Liver (tissue), 9 donors: Measurements from ENCODE around the gene MED15. TPM values are rescaled to one million over a fixed set of nuclear protein-coding genes. Genes with fewer than 3 reads are reported as not detected.

Source experiments
- DNase-seq: peaks from one replicate; pipeline ENCODE4 v3.0.0-alpha.2; 2017; ENCODE audit warnings: low spot score
- H3K27ac ChIP-seq, 2 donors: one replicate each; pipeline ENCODE4 v1.7.0; 2013; ENCODE audit warnings: inconsistent platforms in 2 of 2, low read length in 2 of 2, control low read depth in 1 of 2, low read depth in 1 of 2, mild to moderate bottlenecking in 1 of 2
- H3K27me3 ChIP-seq, 4 donors: one replicate each; pipeline versions ENCODE4 v1.6.1 to v1.7.0; 2013; ENCODE audit warnings: low read length in 3 of 4, inconsistent platforms in 1 of 4, mild to moderate bottlenecking in 1 of 4, moderate library complexity in 1 of 4; ENCODE audit not compliant: control insufficient read depth in 4 of 4, insufficient read depth in 4 of 4
- H3K36me3 ChIP-seq, 4 donors: one replicate each; pipeline versions ENCODE4 v1.6.1 to v1.7.0; 2013; ENCODE audit warnings: low read length in 3 of 4, mild to moderate bottlenecking in 3 of 4, low read depth in 1 of 4, moderate library complexity in 1 of 4; ENCODE audit not compliant: control insufficient read depth in 4 of 4, insufficient read depth in 3 of 4
- H3K4me1 ChIP-seq, 4 donors: one replicate each; pipeline versions ENCODE4 v1.6.1 to v1.7.0; 2013; ENCODE audit warnings: low read length in 3 of 4, mild to moderate bottlenecking in 3 of 4, moderate library complexity in 1 of 4; ENCODE audit not compliant: control insufficient read depth in 4 of 4, insufficient read depth in 4 of 4
- H3K4me3 ChIP-seq, 3 donors: one replicate each; pipeline versions ENCODE4 v1.6.1 to v1.7.0; 2013; ENCODE audit warnings: low read length in 3 of 3, control low read depth in 1 of 3, low read depth in 1 of 3, mild to moderate bottlenecking in 1 of 3
- H3K9ac ChIP-seq, 2 donors: one replicate each; pipeline ENCODE4 v1.7.0; 2013; ENCODE audit warnings: low read length in 2 of 2, mild to moderate bottlenecking in 2 of 2, moderate library complexity in 2 of 2, control low read depth in 1 of 2, low read depth in 1 of 2
- H3K9me3 ChIP-seq, 4 donors: one replicate each; pipeline versions ENCODE4 v1.6.1 to v1.7.0; 2013; ENCODE audit warnings: low read length in 3 of 4; ENCODE audit not compliant: control insufficient read depth in 4 of 4
- ATF3 ChIP-seq: IDR thresholded peaks from 2 replicates; pipeline ENCODE4 v1.6.1; 2016; ENCODE audit warnings: antibody characterized with exemption
- EGR1 ChIP-seq, 2 donors: IDR thresholded peaks; 2 replicates each; pipeline ENCODE4 v1.6.1; 2016 to 2018; ENCODE audit warnings: antibody characterized with exemption in 2 of 2, low read depth in 2 of 2
- FOXA2 ChIP-seq: IDR thresholded peaks from 2 replicates; pipeline ENCODE4 v1.6.1; 2016; ENCODE audit warnings: antibody characterized with exemption
- GABPA ChIP-seq, 2 donors: IDR thresholded peaks in 1 of 2; conservative IDR thresholded peaks in 1 of 2; 2 replicates each; pipeline ENCODE4 v1.6.1; 2016; ENCODE audit warnings: antibody characterized with exemption in 2 of 2, mild to moderate bottlenecking in 1 of 2, moderate library complexity in 1 of 2
- HNF4A ChIP-seq, 2 donors: conservative IDR thresholded peaks; 2 replicates each; pipeline ENCODE4 v1.6.1; 2016; ENCODE audit warnings: antibody characterized with exemption in 2 of 2, mild to moderate bottlenecking in 2 of 2
- HNF4G ChIP-seq: IDR thresholded peaks from 2 replicates; pipeline ENCODE4 v1.6.1; 2016; ENCODE audit warnings: antibody characterized with exemption
- JUND ChIP-seq, 2 donors: IDR thresholded peaks; 2 replicates each; pipeline ENCODE4 v1.6.1; 2016; ENCODE audit warnings: antibody characterized with exemption in 2 of 2
- NR2F2 ChIP-seq: IDR thresholded peaks from 2 replicates; pipeline ENCODE4 v1.6.1; 2016; ENCODE audit warnings: antibody characterized with exemption
- RAD21 ChIP-seq, 2 donors: IDR thresholded peaks; 2 replicates each; pipeline ENCODE4 v1.6.1; 2016; ENCODE audit warnings: antibody characterized with exemption in 2 of 2, mild to moderate bottlenecking in 2 of 2
- RXRA ChIP-seq, 2 donors: IDR thresholded peaks; 2 replicates each; pipeline ENCODE4 v1.6.1; 2017 to 2018; ENCODE audit warnings: antibody characterized with exemption in 2 of 2, mild to moderate bottlenecking in 1 of 2
- TAF1 ChIP-seq: conservative IDR thresholded peaks from 2 replicates; pipeline ENCODE4 v1.6.1; 2016; ENCODE audit warnings: antibody characterized with exemption, mild to moderate bottlenecking
- YY1 ChIP-seq: IDR thresholded peaks from 2 replicates; pipeline ENCODE4 v1.6.1; 2016; ENCODE audit warnings: antibody characterized with exemption, mild to moderate bottlenecking
- WGBS: extraction: QIAGEN DNeasy Blood & Tissue Kit; methylation state at CpG from one replicate; pipeline ENCODE4 v1.1.7; 2013; 5-methylcytosine and 5-hydroxymethylcytosine counted together
- polyA plus RNA-seq, 2 donors: library from polyadenylated mRNA; stranded (reverse) in 1 of 2; unstranded in 1 of 2; fragments of 200-250 nt in 1 of 2; fragments of >200 nt in 1 of 2; fragmentation: Nextera tagmentation in 1 of 2; extraction: Ambion mirVana in 1 of 2; gene quantifications; one replicate each; pipeline versions ENCODE4 v1.2.1 to v1.2.3, GENCODE V29; 2013 to 2015
- total RNA-seq, 2 donors: library from RNA; depleted of rRNA; stranded (reverse); fragments of >200 nt; gene quantifications; one replicate each; pipeline ENCODE4 v1.2.3, GENCODE V29; 2014
- TF ChIP-seq, protein P1 (sequence below): IDR thresholded peaks from 2 replicates; pipeline ENCODE4 v1.6.1; 2016; ENCODE audit warnings: antibody characterized with exemption
- TF ChIP-seq, protein P2 (sequence below): IDR thresholded peaks from 2 replicates; pipeline ENCODE4 v1.6.1; 2016; ENCODE audit warnings: antibody characterized with exemption, mild to moderate bottlenecking
- TF ChIP-seq, protein P3 (sequence below): fragments of 150-350 bp; IDR thresholded peaks from 2 replicates; pipeline ENCODE4 v1.5.1; 2017; ENCODE audit warnings: improper control_type of control experiment, low read depth, low read length; ENCODE audit not compliant: missing input control
- donor health status: healthy.
- donor health status: healthy.
- donor health status: healthy.
- donor health status: healthy.
- donor health status: healthy.

MED15 gene, protein sequence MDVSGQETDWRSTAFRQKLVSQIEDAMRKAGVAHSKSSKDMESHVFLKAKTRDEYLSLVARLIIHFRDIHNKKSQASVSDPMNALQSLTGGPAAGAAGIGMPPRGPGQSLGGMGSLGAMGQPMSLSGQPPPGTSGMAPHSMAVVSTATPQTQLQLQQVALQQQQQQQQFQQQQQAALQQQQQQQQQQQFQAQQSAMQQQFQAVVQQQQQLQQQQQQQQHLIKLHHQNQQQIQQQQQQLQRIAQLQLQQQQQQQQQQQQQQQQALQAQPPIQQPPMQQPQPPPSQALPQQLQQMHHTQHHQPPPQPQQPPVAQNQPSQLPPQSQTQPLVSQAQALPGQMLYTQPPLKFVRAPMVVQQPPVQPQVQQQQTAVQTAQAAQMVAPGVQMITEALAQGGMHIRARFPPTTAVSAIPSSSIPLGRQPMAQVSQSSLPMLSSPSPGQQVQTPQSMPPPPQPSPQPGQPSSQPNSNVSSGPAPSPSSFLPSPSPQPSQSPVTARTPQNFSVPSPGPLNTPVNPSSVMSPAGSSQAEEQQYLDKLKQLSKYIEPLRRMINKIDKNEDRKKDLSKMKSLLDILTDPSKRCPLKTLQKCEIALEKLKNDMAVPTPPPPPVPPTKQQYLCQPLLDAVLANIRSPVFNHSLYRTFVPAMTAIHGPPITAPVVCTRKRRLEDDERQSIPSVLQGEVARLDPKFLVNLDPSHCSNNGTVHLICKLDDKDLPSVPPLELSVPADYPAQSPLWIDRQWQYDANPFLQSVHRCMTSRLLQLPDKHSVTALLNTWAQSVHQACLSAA
- total RNA-seq (10 to 100 TPM; 19.4 to 28.0 TPM), polyA plus RNA-seq (10 to 100 TPM in 1 of 2 donors, 1 to 10 TPM in 1; 9.7 to 12.9 TPM)

GRCh38 chr22:20507253-20508066, at the start of gene MED15:
MED15 (plus strand) TSS chr22:20507610; CDS start chr22:20507679, 69 bp downstream.
- no peaks in the 10 kb centered on the region for H3K9me3 ChIP-seq

DNA sequence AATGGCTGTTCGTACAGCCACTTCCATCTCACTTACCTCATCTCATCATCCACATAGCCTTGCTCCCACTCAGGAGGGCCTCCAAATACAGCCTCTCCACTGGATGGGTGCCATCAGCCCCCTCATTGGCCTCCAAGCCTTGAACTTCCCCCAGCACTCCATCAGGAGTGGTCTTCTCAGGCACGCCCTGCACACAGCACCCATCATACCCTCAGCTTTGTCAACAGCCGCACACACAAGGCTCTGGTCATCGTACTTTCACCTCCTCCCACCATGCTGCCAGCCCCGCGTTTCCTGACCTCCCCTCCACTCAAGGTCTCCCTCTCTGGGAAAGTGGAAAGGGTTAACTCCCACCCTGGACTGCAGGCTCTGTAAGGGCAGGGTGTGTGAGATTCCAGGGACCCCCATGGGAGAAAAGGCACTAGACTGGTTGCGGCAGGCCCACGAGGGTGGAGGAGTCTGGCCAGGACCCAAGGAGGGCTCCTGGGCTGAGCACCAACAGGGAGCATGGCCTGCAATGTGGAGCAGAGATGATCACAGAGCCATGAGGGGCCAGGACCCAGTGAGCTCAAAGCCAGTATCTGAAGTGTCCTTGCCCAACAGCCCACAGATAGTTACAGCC, 48.8 kb upstream of the MED15 start:
- H3K4me1 ChIP-seq: no peaks in the 10 kb centered on the region
- 90% methylated on average over 8 of the region's 8 CpGs for WGBS

More at GRCh38 chr22:20507253-20508066, at the start of gene MED15:
- H3K9ac ChIP-seq: peak within 1 kb of the TSS; percentile 48 to 51
- WGBS: 1% methylated on average over 58 of the region's 58 CpGs
- no peaks in the 10 kb centered on the region for H3K27me3 ChIP-seq
- no peak for TF ChIP-seq RXRA (IDR thresholded peaks at IDR 0.05)
- TF ChIP-seq EGR1 (IDR thresholded peaks at IDR 0.05; ENCODE audit: low read depth in 2 of 2): peak in 1 of 2 donors; percentile 21
- TF ChIP-seq TAF1: peak; percentile 28
- no peak for TF ChIP-seq FOXA2
- TF ChIP-seq YY1: peak; percentile 91
- TF ChIP-seq HNF4G: no peak
- no peak for TF ChIP-seq HNF4A (conservative IDR thresholded peaks at IDR 0.05)
- TF ChIP-seq RAD21 (IDR thresholded peaks at IDR 0.05): no peak
- peak; percentile 86 to 96 for TF ChIP-seq GABPA (IDR thresholded peaks at IDR 0.05 in 1 of 2, conservative IDR thresholded peaks at IDR 0.05 in 1 of 2)
- no peak for TF ChIP-seq JUND (IDR thresholded peaks at IDR 0.05)
- no peak for TF ChIP-seq NR2F2
- TF ChIP-seq, protein P1, sequence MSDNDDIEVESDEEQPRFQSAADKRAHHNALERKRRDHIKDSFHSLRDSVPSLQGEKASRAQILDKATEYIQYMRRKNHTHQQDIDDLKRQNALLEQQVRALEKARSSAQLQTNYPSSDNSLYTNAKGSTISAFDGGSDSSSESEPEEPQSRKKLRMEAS: no peak
- DNase-seq: peak; percentile 90
- H3K36me3 ChIP-seq: no peaks in the 10 kb centered on the region
- peak within 1 kb of the TSS; percentile 66 to 86 (median 85) for H3K4me3 ChIP-seq
- H3K27ac ChIP-seq: peak within 1 kb of the TSS; percentile 89 to 95
- peaks cover 4 to 27% (median 23%) of the 10 kb centered on the region in 4 donors for H3K4me1 ChIP-seq

More for the DNA sequence above, 48.8 kb upstream of the MED15 start:
- H3K9me3 ChIP-seq: no peaks in the 10 kb centered on the region
- DNase-seq: no peak
- no peaks in the 10 kb centered on the region for H3K27me3 ChIP-seq
- H3K4me3 ChIP-seq: no peak overlapping the region
- H3K27ac ChIP-seq: no peak overlapping the region
- no peak for TF ChIP-seq HNF4A (conservative IDR thresholded peaks at IDR 0.05)
- no peak for TF ChIP-seq JUND (IDR thresholded peaks at IDR 0.05)
- TF ChIP-seq, protein P2, sequence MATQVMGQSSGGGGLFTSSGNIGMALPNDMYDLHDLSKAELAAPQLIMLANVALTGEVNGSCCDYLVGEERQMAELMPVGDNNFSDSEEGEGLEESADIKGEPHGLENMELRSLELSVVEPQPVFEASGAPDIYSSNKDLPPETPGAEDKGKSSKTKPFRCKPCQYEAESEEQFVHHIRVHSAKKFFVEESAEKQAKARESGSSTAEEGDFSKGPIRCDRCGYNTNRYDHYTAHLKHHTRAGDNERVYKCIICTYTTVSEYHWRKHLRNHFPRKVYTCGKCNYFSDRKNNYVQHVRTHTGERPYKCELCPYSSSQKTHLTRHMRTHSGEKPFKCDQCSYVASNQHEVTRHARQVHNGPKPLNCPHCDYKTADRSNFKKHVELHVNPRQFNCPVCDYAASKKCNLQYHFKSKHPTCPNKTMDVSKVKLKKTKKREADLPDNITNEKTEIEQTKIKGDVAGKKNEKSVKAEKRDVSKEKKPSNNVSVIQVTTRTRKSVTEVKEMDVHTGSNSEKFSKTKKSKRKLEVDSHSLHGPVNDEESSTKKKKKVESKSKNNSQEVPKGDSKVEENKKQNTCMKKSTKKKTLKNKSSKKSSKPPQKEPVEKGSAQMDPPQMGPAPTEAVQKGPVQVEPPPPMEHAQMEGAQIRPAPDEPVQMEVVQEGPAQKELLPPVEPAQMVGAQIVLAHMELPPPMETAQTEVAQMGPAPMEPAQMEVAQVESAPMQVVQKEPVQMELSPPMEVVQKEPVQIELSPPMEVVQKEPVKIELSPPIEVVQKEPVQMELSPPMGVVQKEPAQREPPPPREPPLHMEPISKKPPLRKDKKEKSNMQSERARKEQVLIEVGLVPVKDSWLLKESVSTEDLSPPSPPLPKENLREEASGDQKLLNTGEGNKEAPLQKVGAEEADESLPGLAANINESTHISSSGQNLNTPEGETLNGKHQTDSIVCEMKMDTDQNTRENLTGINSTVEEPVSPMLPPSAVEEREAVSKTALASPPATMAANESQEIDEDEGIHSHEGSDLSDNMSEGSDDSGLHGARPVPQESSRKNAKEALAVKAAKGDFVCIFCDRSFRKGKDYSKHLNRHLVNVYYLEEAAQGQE: no peak
- TF ChIP-seq, protein P3, sequence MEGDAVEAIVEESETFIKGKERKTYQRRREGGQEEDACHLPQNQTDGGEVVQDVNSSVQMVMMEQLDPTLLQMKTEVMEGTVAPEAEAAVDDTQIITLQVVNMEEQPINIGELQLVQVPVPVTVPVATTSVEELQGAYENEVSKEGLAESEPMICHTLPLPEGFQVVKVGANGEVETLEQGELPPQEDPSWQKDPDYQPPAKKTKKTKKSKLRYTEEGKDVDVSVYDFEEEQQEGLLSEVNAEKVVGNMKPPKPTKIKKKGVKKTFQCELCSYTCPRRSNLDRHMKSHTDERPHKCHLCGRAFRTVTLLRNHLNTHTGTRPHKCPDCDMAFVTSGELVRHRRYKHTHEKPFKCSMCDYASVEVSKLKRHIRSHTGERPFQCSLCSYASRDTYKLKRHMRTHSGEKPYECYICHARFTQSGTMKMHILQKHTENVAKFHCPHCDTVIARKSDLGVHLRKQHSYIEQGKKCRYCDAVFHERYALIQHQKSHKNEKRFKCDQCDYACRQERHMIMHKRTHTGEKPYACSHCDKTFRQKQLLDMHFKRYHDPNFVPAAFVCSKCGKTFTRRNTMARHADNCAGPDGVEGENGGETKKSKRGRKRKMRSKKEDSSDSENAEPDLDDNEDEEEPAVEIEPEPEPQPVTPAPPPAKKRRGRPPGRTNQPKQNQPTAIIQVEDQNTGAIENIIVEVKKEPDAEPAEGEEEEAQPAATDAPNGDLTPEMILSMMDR: no peak
- TF ChIP-seq EGR1 (IDR thresholded peaks at IDR 0.05; ENCODE audit: low read depth in 2 of 2): no peak
- no peak for TF ChIP-seq RAD21 (IDR thresholded peaks at IDR 0.05)
- no peak for TF ChIP-seq GABPA (IDR thresholded peaks at IDR 0.05 in 1 of 2, conservative IDR thresholded peaks at IDR 0.05 in 1 of 2)
- no peak for TF ChIP-seq FOXA2
- no peak for TF ChIP-seq ATF3
- H3K36me3 ChIP-seq: peaks cover 0 to 14% (median 3%) of the 10 kb centered on the region in 4 donors
- no peak overlapping the region for H3K9ac ChIP-seq
